Measurements from ENCODE around the gene CARM1. TPM values are rescaled to one million over a fixed set of nuclear protein-coding genes. Genes with fewer than 3 reads are reported as not detected.

Gene CARM1
- total RNA-seq, 1 donor from 2014 or later = 86.0 TPM

GRCh38 chr19:10888421-10888866 is 17.1 kb downstream of the CARM1 start:
- Mint-ChIP-seq H3K27ac (peak overlapping the region; percentile 82), H3K9me3 (ENCODE audit: low read depth) (no peaks in the 10 kb centered on the region), H3K4me1 (ENCODE audit: low read depth) (peaks cover 22% of the 10 kb centered on the region), H3K36me3 (ENCODE audit: insufficient read depth) (no peaks in the 10 kb centered on the region), H3K27me3 (no peaks in the 10 kb centered on the region), H3K4me3 (ENCODE audit: low read depth) (no peak overlapping the region)
- TF ChIP-seq CTCF (IDR thresholded peaks at IDR 0.05; ENCODE audit: unreplicated experiment) = no peak
- no peak for DNase-seq (ENCODE audit: low spot score, unreplicated experiment)

GRCh38 chr19:10889880-10890279 is 18.5 kb downstream of the CARM1 start:
- Mint-ChIP-seq H3K4me1 (ENCODE audit: low read depth) (peaks cover 28% of the 10 kb centered on the region), H3K36me3 (ENCODE audit: insufficient read depth) (no peaks in the 10 kb centered on the region), H3K9me3 (ENCODE audit: low read depth) (no peaks in the 10 kb centered on the region), H3K4me3 (ENCODE audit: low read depth) (no peak overlapping the region), H3K27ac (no peak overlapping the region), H3K27me3 (no peaks in the 10 kb centered on the region)
- no peak for TF ChIP-seq CTCF (IDR thresholded peaks at IDR 0.05; ENCODE audit: unreplicated experiment)
- DNase-seq (ENCODE audit: low spot score, unreplicated experiment) = no peak

- TF ChIP-seq CTCF (IDR thresholded peaks at IDR 0.05; ENCODE audit: unreplicated experiment) = no peak
- no peaks in the 10 kb centered on the region for H3K9me3 Mint-ChIP-seq (ENCODE audit: low read depth)
- no peaks in the 10 kb centered on the region for H3K27me3 Mint-ChIP-seq
- no peak for DNase-seq (ENCODE audit: low spot score, unreplicated experiment)
- H3K27ac Mint-ChIP-seq = peak overlapping the region; percentile 98
- H3K4me3 Mint-ChIP-seq (ENCODE audit: low read depth) = peak overlapping the region; percentile 1
- H3K36me3 Mint-ChIP-seq (ENCODE audit: insufficient read depth) = no peaks in the 10 kb centered on the region
- H3K4me1 Mint-ChIP-seq (ENCODE audit: low read depth) = peaks cover 28% of the 10 kb centered on the region
These were observed 20.2 kb downstream of the CARM1 start for GRCh38 chr19:10891405-10892086.

GRCh38 chr19:10892256-10892655 is 20.9 kb downstream of the CARM1 start:
- Mint-ChIP-seq H3K4me1 (ENCODE audit: low read depth) (peaks cover 30% of the 10 kb centered on the region), H3K27ac (peak overlapping the region; percentile 98), H3K36me3 (ENCODE audit: insufficient read depth) (no peaks in the 10 kb centered on the region), H3K27me3 (no peaks in the 10 kb centered on the region), H3K9me3 (ENCODE audit: low read depth) (no peaks in the 10 kb centered on the region), H3K4me3 (ENCODE audit: low read depth) (no peak overlapping the region)
- DNase-seq (ENCODE audit: low spot score, unreplicated experiment) = no peak
- no peak for TF ChIP-seq CTCF (IDR thresholded peaks at IDR 0.05; ENCODE audit: unreplicated experiment)

- Mint-ChIP-seq H3K4me3 (ENCODE audit: low read depth) (no peak overlapping the region), H3K27ac (no peak overlapping the region), H3K9me3 (ENCODE audit: low read depth) (no peaks in the 10 kb centered on the region), H3K27me3 (no peaks in the 10 kb centered on the region), H3K4me1 (ENCODE audit: low read depth) (peaks cover 23% of the 10 kb centered on the region), H3K36me3 (ENCODE audit: insufficient read depth) (no peaks in the 10 kb centered on the region)
- no peak for DNase-seq (ENCODE audit: low spot score, unreplicated experiment)
- TF ChIP-seq CTCF (IDR thresholded peaks at IDR 0.05; ENCODE audit: unreplicated experiment) = no peak
These were observed 23.5 kb downstream of the CARM1 start for GRCh38 chr19:10894911-10895213.

Data from progenitor cell of endocrine pancreas (in vitro differentiated cells).